ENCODE measurements around the gene SCYGR5. TPM values are rescaled to one million over a fixed set of nuclear protein-coding genes. Genes with fewer than 3 reads are reported as not detected.

Gene SCYGR5
- total RNA-seq, 1 donor from 2014 or later = not detected

GRCh38 chr2:227696990-227697679 is 30.5 kb downstream of the SCYGR5 start:
- Mint-ChIP-seq H3K36me3 (ENCODE audit: low read depth) (no peaks in the 10 kb centered on the region), H3K4me1 (peaks cover 4% of the 10 kb centered on the region), H3K27ac (no peak overlapping the region), H3K9me3 (peaks cover 1% of the 10 kb centered on the region), H3K4me3 (no peak overlapping the region), H3K27me3 (peaks cover 8% of the 10 kb centered on the region)
- DNase-seq = no peak
- intact Hi-C loops (cut with micrococcal nuclease) = no loop called here
- ChIA-PET CTCF (no interaction called here), POLR2A (no interaction called here)
- no peak for ATAC-seq (ENCODE audit: low read depth)
- TF ChIP-seq CTCF (IDR thresholded peaks at IDR 0.05) = no peak

GRCh38 chr2:227701556-227701955 is 35.0 kb downstream of the SCYGR5 start:
- Mint-ChIP-seq H3K4me3 (no peak overlapping the region), H3K27ac (no peak overlapping the region), H3K9me3 (peaks cover 4% of the 10 kb centered on the region), H3K36me3 (ENCODE audit: low read depth) (no peaks in the 10 kb centered on the region), H3K27me3 (peaks cover 11% of the 10 kb centered on the region), H3K4me1 (peaks cover 4% of the 10 kb centered on the region)
- DNase-seq (no peak), ATAC-seq (ENCODE audit: low read depth) (no peak)
- TF ChIP-seq CTCF (IDR thresholded peaks at IDR 0.05) = no peak
- intact Hi-C loops (cut with micrococcal nuclease) = no loop called here
- ChIA-PET POLR2A (no interaction called here), CTCF (no interaction called here)

- no peak for TF ChIP-seq CTCF (IDR thresholded peaks at IDR 0.05)
- no peaks in the 10 kb centered on the region for H3K36me3 Mint-ChIP-seq (ENCODE audit: low read depth)
- peaks cover 11% of the 10 kb centered on the region for H3K27me3 Mint-ChIP-seq
- no peak overlapping the region for H3K27ac Mint-ChIP-seq
- DNase-seq = no peak
- ChIA-PET POLR2A (no interaction called here), CTCF (no interaction called here)
- H3K9me3 Mint-ChIP-seq = peaks cover 4% of the 10 kb centered on the region
- intact Hi-C loops (cut with micrococcal nuclease) = no loop called here
- no peak for ATAC-seq (ENCODE audit: low read depth)
- no peak overlapping the region for H3K4me3 Mint-ChIP-seq
- no peaks in the 10 kb centered on the region for H3K4me1 Mint-ChIP-seq
Observed at GRCh38 chr2:227703280-227703732, 36.7 kb downstream of the SCYGR5 start.

- POLR2A ChIA-PET = no interaction called here
Observed at GRCh38 chr2:227703961-227704360, 37.4 kb downstream of the SCYGR5 start.

GRCh38 chr2:227706859-227707258 is 40.3 kb downstream of the SCYGR5 start:
- Mint-ChIP-seq H3K4me3 (no peak overlapping the region), H3K4me1 (no peaks in the 10 kb centered on the region), H3K27me3 (peaks cover 13% of the 10 kb centered on the region), H3K9me3 (peaks cover 4% of the 10 kb centered on the region), H3K36me3 (ENCODE audit: low read depth) (no peaks in the 10 kb centered on the region), H3K27ac (no peak overlapping the region)
- no peak for TF ChIP-seq CTCF (IDR thresholded peaks at IDR 0.05)
- ChIA-PET POLR2A (no interaction called here), CTCF (no interaction called here)
- DNase-seq (no peak), ATAC-seq (ENCODE audit: low read depth) (no peak)
- intact Hi-C loops (cut with micrococcal nuclease) = no loop called here

More at GRCh38 chr2:227703961-227704360, 37.4 kb downstream of the SCYGR5 start:
- Mint-ChIP-seq H3K4me1 (no peaks in the 10 kb centered on the region), H3K9me3 (peaks cover 4% of the 10 kb centered on the region), H3K36me3 (ENCODE audit: low read depth) (no peaks in the 10 kb centered on the region), H3K27ac (no peak overlapping the region), H3K4me3 (no peak overlapping the region), H3K27me3 (peaks cover 11% of the 10 kb centered on the region)
- no peak for TF ChIP-seq CTCF (IDR thresholded peaks at IDR 0.05)
- CTCF ChIA-PET = no interaction called here
- intact Hi-C loops (cut with micrococcal nuclease) = no loop called here
- ATAC-seq (ENCODE audit: low read depth) = no peak
- no peak for DNase-seq
